CD14-positive monocyte (primary cell): Measurements from ENCODE around the gene PTPRN2. TPM values are rescaled to one million over a fixed set of nuclear protein-coding genes. Genes with fewer than 3 reads are reported as not detected.

ENCODE experiments used
- DNase-seq, 3 donors: peaks; one replicate each; pipeline ENCODE4 v3.0.0-alpha.2; 2011 to 2022
- H2AFZ ChIP-seq: 2 replicates; pipeline ENCODE4 v1.6.0; 2012; ENCODE audit warnings: mild to moderate bottlenecking, low read depth, low read length, inconsistent platforms; ENCODE audit not compliant: insufficient read depth, poor library complexity, severe bottlenecking
- H3K27ac ChIP-seq, 2 donors: 1 replicate in 1 of 2; 2 replicates in 1 of 2; pipeline ENCODE4 v1.5.1; 2012 to 2013; ENCODE audit warnings: low read length in 2 of 2, control low read depth in 1 of 2, inconsistent platforms in 1 of 2, low read depth in 1 of 2, mild to moderate bottlenecking in 1 of 2
- H3K27me3 ChIP-seq, 2 donors: one replicate each; pipeline versions ENCODE4 v1.6.0 to v1.6.1; 2011 to 2013; ENCODE audit warnings: low read length in 2 of 2; ENCODE audit not compliant: control insufficient read depth in 2 of 2, insufficient read depth in 2 of 2
- H3K36me3 ChIP-seq, 2 donors: replicated peaks in 1 of 2; 1 replicate in 1 of 2; 2 replicates in 1 of 2; pipeline versions ENCODE4 v1.5.1 to v1.6.1; 2012 to 2013; ENCODE audit warnings: low read length in 2 of 2, control low read depth in 1 of 2, inconsistent platforms in 1 of 2, mild to moderate bottlenecking in 1 of 2; ENCODE audit not compliant: insufficient read depth in 2 of 2, control insufficient read depth in 1 of 2
- H3K4me1 ChIP-seq, 2 donors: 1 replicate in 1 of 2; 2 replicates in 1 of 2; pipeline versions ENCODE4 v1.5.1 to v1.6.1; 2012 to 2013; ENCODE audit warnings: low read length in 2 of 2, control low read depth in 1 of 2, inconsistent platforms in 1 of 2, mild to moderate bottlenecking in 1 of 2, moderate library complexity in 1 of 2; ENCODE audit not compliant: insufficient read depth in 2 of 2, control insufficient read depth in 1 of 2
- H3K4me2 ChIP-seq: replicated peaks from 2 replicates; pipeline ENCODE3; 2012; ENCODE audit warnings: low read length, moderate library complexity, mild to moderate bottlenecking; ENCODE audit not compliant: poor library complexity, severe bottlenecking; ENCODE audit errors: extremely low read depth
- H3K4me3 ChIP-seq, 3 experiments: fragments of 200-600 bp in 1 of 3; sonication (generic) in 1 of 3; replicated peaks in 1 of 3; 1 replicate in 2 of 3; 2 replicates in 1 of 3; pipeline ENCODE4 v1.5.1; 2011 to 2013; ENCODE audit warnings: low read length in 3 of 3, mild to moderate bottlenecking in 3 of 3, control low read depth in 2 of 3, low read depth in 2 of 3, inconsistent platforms in 1 of 3, moderate library complexity in 1 of 3
- H3K79me2 ChIP-seq: 2 replicates; pipeline ENCODE4 v1.6.0; 2012; ENCODE audit warnings: mild to moderate bottlenecking, control low read depth, inconsistent platforms, low read length, moderate library complexity; ENCODE audit not compliant: insufficient read depth
- H3K9ac ChIP-seq: 2 replicates; pipeline ENCODE4 v1.6.0; 2017; ENCODE audit warnings: low read length, mild to moderate bottlenecking; ENCODE audit not compliant: insufficient read depth, poor library complexity, severe bottlenecking
- H3K9me3 ChIP-seq, 2 donors: replicated peaks in 1 of 2; 1 replicate in 1 of 2; 2 replicates in 1 of 2; pipeline versions ENCODE4 v1.5.1 to v1.6.1; 2012 to 2013; ENCODE audit warnings: low read length in 2 of 2, control low read depth in 1 of 2; ENCODE audit not compliant: control insufficient read depth in 1 of 2, insufficient read depth in 1 of 2
- H4K20me1 ChIP-seq: 2 replicates; pipeline ENCODE4 v1.6.0; 2012; ENCODE audit warnings: mild to moderate bottlenecking, low read length, control low read depth, moderate library complexity; ENCODE audit not compliant: insufficient read depth
- H3K27ac Mint-ChIP-seq, 7 donors: one replicate each; pipeline ENCODE4 v1.8.0; 2020; ENCODE audit warnings: mild to moderate bottlenecking in 7 of 7, mixed read lengths in 7 of 7, moderate library complexity in 6 of 7, inconsistent platforms in 2 of 7
- H3K27me3 Mint-ChIP-seq, 3 donors: one replicate each; pipeline ENCODE4 v1.8.0; 2021 to 2022; ENCODE audit warnings: low read depth in 3 of 3, mild to moderate bottlenecking in 3 of 3, mixed read lengths in 3 of 3, moderate library complexity in 3 of 3, inconsistent platforms in 1 of 3
- H3K36me3 Mint-ChIP-seq, 2 donors: one replicate each; pipeline ENCODE4 v1.8.0; 2020; ENCODE audit warnings: mixed read lengths in 2 of 2, inconsistent platforms in 1 of 2, mild to moderate bottlenecking in 1 of 2
- H3K4me1 Mint-ChIP-seq: one replicate; pipeline ENCODE4 v1.8.0; 2020; ENCODE audit warnings: mild to moderate bottlenecking, mixed read lengths
- H3K4me3 Mint-ChIP-seq, 2 donors: one replicate each; pipeline ENCODE4 v1.8.0; 2020; ENCODE audit warnings: mild to moderate bottlenecking in 2 of 2, mixed read lengths in 2 of 2, moderate library complexity in 1 of 2
- H3K9me3 Mint-ChIP-seq, 7 donors: one replicate each; pipeline ENCODE4 v1.8.0; 2020 to 2022; ENCODE audit warnings: mixed read lengths in 7 of 7, mild to moderate bottlenecking in 6 of 7, moderate library complexity in 6 of 7, inconsistent platforms in 2 of 7
- WGBS: methylation state at CpG from one replicate; pipeline ENCODE4 v1.1.5; 2013; ENCODE audit warnings: missing lambda C conversion rate; ENCODE audit not compliant: insufficient coverage; 5-methylcytosine and 5-hydroxymethylcytosine counted together
- intact Hi-C, 2 donors: fragments of 100-400 bp; cut with micrococcal nuclease; formaldehyde crosslinking; loops; one replicate each; pipeline versions ENCODE4 v1.15.0 to v1.15.1; 2023
- polyA plus RNA-seq, 3 donors: library from polyadenylated mRNA; depleted of rRNA in 1 of 3; unstranded in 2 of 3; stranded (reverse) in 1 of 3; fragments of 300-500 nt in 2 of 3; fragments of >200 nt in 1 of 3; fragmentation: Illumina TruSeq in 2 of 3; gene quantifications; 1 replicate in 2 of 3; 2 replicates in 1 of 3; pipeline ENCODE4 v1.2.3, GENCODE V29; 2012 to 2021
- TF ChIP-seq, protein P1 (sequence below): fragments of 200-600 bp; IDR thresholded peaks from one replicate; pipeline ENCODE4 v1.8.0; 2022; ENCODE audit warnings: antibody characterized with exemption, mild to moderate bottlenecking

Gene PTPRN2
- polyA plus RNA-seq, 3 donors: 0.25 to 1.4 (median 0.97) TPM

GRCh38 chr7:157860406-157860805 lies 727.2 kb downstream of the PTPRN2 start:
- H3K36me3 ChIP-seq: peaks cover 43 to 46% of the 10 kb centered on the region in 2 donors
- Mint-ChIP-seq H3K4me3 (no peak overlapping the region), H3K27me3 (peaks cover 0 to 3% (median 2%) of the 10 kb centered on the region in 3 donors), H3K36me3 (peaks cover 58 to 77% of the 10 kb centered on the region in 2 donors), H3K9me3 (peaks cover 0 to 8% (median 0%) of the 10 kb centered on the region in 7 donors), H3K27ac (no peak overlapping the region), H3K4me1 (peaks cover 24% of the 10 kb centered on the region)
- H3K4me2 ChIP-seq: no peak overlapping the region
- TF ChIP-seq, protein P1, sequence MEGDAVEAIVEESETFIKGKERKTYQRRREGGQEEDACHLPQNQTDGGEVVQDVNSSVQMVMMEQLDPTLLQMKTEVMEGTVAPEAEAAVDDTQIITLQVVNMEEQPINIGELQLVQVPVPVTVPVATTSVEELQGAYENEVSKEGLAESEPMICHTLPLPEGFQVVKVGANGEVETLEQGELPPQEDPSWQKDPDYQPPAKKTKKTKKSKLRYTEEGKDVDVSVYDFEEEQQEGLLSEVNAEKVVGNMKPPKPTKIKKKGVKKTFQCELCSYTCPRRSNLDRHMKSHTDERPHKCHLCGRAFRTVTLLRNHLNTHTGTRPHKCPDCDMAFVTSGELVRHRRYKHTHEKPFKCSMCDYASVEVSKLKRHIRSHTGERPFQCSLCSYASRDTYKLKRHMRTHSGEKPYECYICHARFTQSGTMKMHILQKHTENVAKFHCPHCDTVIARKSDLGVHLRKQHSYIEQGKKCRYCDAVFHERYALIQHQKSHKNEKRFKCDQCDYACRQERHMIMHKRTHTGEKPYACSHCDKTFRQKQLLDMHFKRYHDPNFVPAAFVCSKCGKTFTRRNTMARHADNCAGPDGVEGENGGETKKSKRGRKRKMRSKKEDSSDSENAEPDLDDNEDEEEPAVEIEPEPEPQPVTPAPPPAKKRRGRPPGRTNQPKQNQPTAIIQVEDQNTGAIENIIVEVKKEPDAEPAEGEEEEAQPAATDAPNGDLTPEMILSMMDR: no peak
- intact Hi-C loops: no loop called here
- H3K79me2 ChIP-seq: peaks cover 11% of the 10 kb centered on the region
- H3K27me3 ChIP-seq: no peaks in the 10 kb centered on the region
- no peak for DNase-seq
- H3K4me3 ChIP-seq: no peak overlapping the region
- WGBS: 100% methylated on average over 2 of the region's 11 CpGs
- H2AFZ ChIP-seq: no peak overlapping the region
- H3K4me1 ChIP-seq: peaks cover 14 to 20% of the 10 kb centered on the region in 2 donors
- no peaks in the 10 kb centered on the region for H4K20me1 ChIP-seq
- no peak overlapping the region for H3K27ac ChIP-seq
- no peak overlapping the region for H3K9ac ChIP-seq
- H3K9me3 ChIP-seq: no peaks in the 10 kb centered on the region

DNA sequence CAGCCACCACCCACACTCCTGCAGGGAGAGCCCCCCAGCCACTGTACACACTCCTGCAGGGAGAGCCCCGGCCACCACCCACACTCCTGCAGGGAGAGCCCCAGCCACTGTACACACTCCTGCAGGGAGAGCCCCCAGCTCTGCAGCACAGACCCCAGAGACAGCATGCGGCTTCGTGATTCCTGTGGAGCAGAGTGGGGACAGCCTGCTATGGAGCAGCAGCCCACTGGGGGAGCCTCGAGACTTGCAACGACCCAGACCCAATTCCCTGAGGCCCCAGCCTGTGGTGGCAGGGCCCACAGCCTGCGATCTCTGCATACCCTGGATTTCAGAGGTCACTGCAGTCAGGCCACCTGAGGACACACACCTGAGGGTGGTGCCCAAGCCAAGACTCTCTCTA lies 727.7 kb downstream of the PTPRN2 start:
- Histone ChIP-seq H3K9ac (no peak overlapping the region), H3K36me3 (peaks cover 43 to 46% of the 10 kb centered on the region in 2 donors), H3K4me1 (peaks cover 19 to 24% of the 10 kb centered on the region in 2 donors), H3K9me3 (no peaks in the 10 kb centered on the region), H2AFZ (no peak overlapping the region), H3K4me2 (no peak overlapping the region), H3K27ac (no peak overlapping the region), H3K27me3 (no peaks in the 10 kb centered on the region), H4K20me1 (no peaks in the 10 kb centered on the region), H3K79me2 (peaks cover 16% of the 10 kb centered on the region), H3K4me3 (no peak overlapping the region)
- Mint-ChIP-seq H3K36me3 (peaks cover 55 to 73% of the 10 kb centered on the region in 2 donors), H3K4me3 (no peak overlapping the region), H3K9me3 (peaks cover 0 to 8% (median 0%) of the 10 kb centered on the region in 7 donors), H3K27me3 (peaks cover 0 to 3% (median 2%) of the 10 kb centered on the region in 3 donors), H3K4me1 (peaks cover 28% of the 10 kb centered on the region), H3K27ac (no peak overlapping the region)
- 93% methylated on average over 5 of the region's 6 CpGs for WGBS
- TF ChIP-seq, protein P1: no peak
- DNase-seq: no peak
- intact Hi-C loops: loop anchor here in 1 of 2 donors (10.0 kb wide), 2 partner anchors 365 to 725 kb away; partner anchors contain the start of gene UBE3C
